IPS-20b (cell line): ENCODE results near the gene USP51.
"Not testable (repeated sequence)": the region's sequence is repeated elsewhere in the genome, so short reads cannot be mapped to it uniquely, and the experiment has no call there.

ENCODE experiments used
- H3K27ac ChIP-seq: one replicate; pipeline ENCODE4 v1.5.1; 2013; ENCODE audit warnings: low read length
- H3K27me3 ChIP-seq: 2 replicates; pipeline ENCODE4 v1.6.1; 2013; ENCODE audit warnings: mild to moderate bottlenecking, low read length, inconsistent platforms; ENCODE audit not compliant: insufficient read depth
- H3K36me3 ChIP-seq: 2 replicates; pipeline ENCODE4 v1.6.1; 2013; ENCODE audit warnings: low read depth, mild to moderate bottlenecking, inconsistent platforms, low read length, moderate library complexity; ENCODE audit not compliant: insufficient read depth
- H3K4me1 ChIP-seq: 2 replicates; pipeline ENCODE4 v1.6.1; 2013; ENCODE audit warnings: mild to moderate bottlenecking, control low read depth, inconsistent platforms, low read length, moderate library complexity; ENCODE audit not compliant: insufficient read depth
- H3K4me3 ChIP-seq: 2 replicates; pipeline ENCODE4 v1.5.1; 2013; ENCODE audit warnings: mild to moderate bottlenecking, low read length, inconsistent platforms
- H3K9ac ChIP-seq: 2 replicates; pipeline ENCODE4 v1.6.1; 2013; ENCODE audit warnings: low read depth, mild to moderate bottlenecking, inconsistent platforms, low read length, moderate library complexity
- H3K9me3 ChIP-seq: 2 replicates; pipeline ENCODE4 v1.6.1; 2013; ENCODE audit warnings: mild to moderate bottlenecking, low read depth, low read length, inconsistent platforms; ENCODE audit not compliant: insufficient read depth

Gene USP51

DNA sequence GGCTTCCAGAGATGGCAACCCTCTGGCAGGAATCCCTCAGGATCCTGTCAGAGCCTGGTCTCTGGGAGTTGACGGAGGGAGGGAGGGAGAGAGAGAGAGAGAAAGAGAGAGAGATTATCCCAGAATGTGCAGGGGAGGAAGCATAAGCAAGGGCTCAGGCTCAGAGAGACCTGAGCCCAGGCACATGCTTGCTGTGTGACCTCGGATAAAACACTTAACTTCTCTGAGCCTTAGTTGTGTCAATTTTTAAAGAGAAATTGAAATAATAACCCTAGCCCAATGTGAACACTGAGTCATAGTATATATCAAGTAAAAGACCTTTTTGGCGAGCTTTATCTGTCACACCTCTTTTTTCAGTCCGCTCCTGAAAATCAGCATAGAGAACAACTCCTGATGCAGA lies 473 bp upstream of the USP51 start:
- Histone ChIP-seq H3K9me3 (no peaks in the 10 kb centered on the region), H3K27ac (no peak overlapping the region), H3K27me3 (no peaks in the 10 kb centered on the region), H3K4me3 (peak overlapping the region; percentile 94), H3K4me1 (peaks cover 7% of the 10 kb centered on the region; the same call in 1 of the 2 replicates), H3K9ac (peak overlapping the region; percentile 88), H3K36me3 (peaks cover 17% of the 10 kb centered on the region)

DNA sequence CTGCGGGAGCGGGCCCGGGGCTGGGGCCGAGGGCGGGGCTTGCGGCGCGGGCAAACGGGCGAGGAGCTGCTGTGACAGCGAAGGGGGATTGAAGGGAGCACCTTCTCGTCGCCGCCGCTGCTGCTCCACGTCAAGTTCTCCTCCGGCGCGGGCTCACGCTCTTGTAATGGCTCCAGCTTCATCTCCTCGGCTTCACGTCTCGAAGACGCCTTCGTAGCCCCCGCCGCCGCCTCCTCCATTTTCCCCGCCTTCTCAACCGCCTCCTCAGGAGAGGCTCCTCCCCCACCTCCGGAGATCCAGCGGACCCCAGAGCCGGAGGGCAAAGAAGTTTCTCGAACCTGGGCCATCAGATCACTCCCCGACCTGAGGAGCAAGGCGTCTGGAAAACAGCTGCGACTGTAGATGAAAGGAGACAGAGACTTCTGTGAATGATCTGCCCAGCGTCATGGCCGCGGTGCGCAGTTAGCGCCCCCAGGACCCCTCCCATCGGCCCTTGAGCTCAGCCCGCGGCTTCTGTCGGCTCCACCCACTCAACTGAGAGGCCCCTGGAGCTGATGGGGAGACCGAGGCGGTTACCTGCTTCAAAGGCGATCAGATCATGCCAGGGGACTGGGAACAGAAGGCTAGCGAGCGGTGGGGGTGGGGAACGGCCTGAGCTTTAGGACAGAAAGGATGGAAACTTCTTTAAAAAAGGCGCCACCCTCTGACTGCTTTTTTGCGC lies 895 bp downstream of the USP51 start:
- H3K27ac ChIP-seq = peak overlapping the region; percentile 36
- peak overlapping the region; percentile 88; the same call in 1 of the 2 replicates for H3K9ac ChIP-seq
- peaks cover 17% of the 10 kb centered on the region for H3K36me3 ChIP-seq
- no peaks in the 10 kb centered on the region for H3K27me3 ChIP-seq
- H3K4me1 ChIP-seq = peaks cover 7% of the 10 kb centered on the region; the same call in 1 of the 2 replicates
- H3K4me3 ChIP-seq = peak overlapping the region; percentile 94
- no peaks in the 10 kb centered on the region for H3K9me3 ChIP-seq

DNA sequence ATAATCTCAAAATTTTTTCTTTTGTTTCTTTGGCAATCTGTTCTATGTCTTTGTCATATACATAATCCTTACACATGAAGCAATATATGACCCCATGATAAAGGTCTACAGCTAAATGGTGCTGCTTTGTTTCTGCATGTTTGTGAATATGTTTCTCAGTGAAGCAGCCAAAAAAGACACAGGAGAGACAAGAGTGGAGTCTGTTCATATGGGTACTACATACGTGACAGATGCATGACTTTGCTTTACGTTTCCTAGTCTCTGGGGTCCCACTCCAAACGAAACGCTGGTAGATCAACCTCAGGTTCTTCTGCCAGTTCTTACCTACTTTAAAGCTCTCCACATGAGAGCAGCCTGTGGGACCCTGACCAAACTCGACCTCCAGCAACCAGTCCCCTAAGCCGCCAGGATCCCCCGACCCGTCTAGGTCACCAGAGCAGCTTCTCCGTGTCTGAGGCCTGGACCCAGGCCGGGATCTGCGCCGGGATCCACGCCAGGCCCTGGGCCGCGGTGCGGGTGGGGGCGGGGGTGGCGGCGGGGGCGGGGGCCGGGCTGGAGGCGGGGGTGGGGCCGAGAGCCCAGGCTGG lies 1.5 kb downstream of the USP51 start:
- H3K4me3 ChIP-seq = peak overlapping the region; percentile 94
- no peaks in the 10 kb centered on the region for H3K27me3 ChIP-seq
- H3K9ac ChIP-seq = peak overlapping the region; percentile 60; the same call in 1 of the 2 replicates
- H3K27ac ChIP-seq = no peak overlapping the region
- H3K36me3 ChIP-seq = peaks cover 17% of the 10 kb centered on the region
- peaks cover 7% of the 10 kb centered on the region; the same call in 1 of the 2 replicates for H3K4me1 ChIP-seq
- no peaks in the 10 kb centered on the region for H3K9me3 ChIP-seq

- Histone ChIP-seq H3K4me1 (peaks cover 7% of the 10 kb centered on the region; the same call in 1 of the 2 replicates), H3K27ac (no peak overlapping the region), H3K9ac (no peak overlapping the region), H3K27me3 (no peaks in the 10 kb centered on the region), H3K9me3 (no peaks in the 10 kb centered on the region), H3K36me3 (peaks cover 17% of the 10 kb centered on the region), H3K4me3 (no peak overlapping the region)
Measured at GRCh38 chrX:55487143-55487542, 2.5 kb downstream of the USP51 start.

DNA sequence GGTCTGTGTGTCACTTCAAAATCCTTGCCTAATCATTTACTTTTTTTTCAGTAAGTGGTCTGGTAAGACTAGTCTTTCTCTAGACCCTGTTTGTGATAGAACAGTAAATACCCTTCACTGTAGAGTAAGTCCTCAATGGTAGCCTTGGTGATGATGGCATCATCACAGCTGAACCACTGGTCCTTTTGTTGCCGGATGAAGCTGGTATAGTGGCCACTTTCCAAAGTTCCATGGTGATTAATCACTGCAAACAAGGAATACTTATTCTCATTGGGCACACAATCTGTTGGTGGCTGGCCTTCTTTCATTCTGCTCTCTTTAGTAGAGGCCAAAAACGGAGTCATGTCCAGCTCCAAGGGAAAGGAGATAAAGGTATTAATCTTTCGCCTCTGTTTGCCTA lies 2.9 kb downstream of the USP51 start:
- Histone ChIP-seq H3K36me3 (peaks cover 17% of the 10 kb centered on the region), H3K9ac (no peak overlapping the region), H3K4me3 (no peak overlapping the region), H3K4me1 (peaks cover 7% of the 10 kb centered on the region; the same call in 1 of the 2 replicates), H3K27ac (no peak overlapping the region), H3K27me3 (no peaks in the 10 kb centered on the region), H3K9me3 (no peaks in the 10 kb centered on the region)

DNA sequence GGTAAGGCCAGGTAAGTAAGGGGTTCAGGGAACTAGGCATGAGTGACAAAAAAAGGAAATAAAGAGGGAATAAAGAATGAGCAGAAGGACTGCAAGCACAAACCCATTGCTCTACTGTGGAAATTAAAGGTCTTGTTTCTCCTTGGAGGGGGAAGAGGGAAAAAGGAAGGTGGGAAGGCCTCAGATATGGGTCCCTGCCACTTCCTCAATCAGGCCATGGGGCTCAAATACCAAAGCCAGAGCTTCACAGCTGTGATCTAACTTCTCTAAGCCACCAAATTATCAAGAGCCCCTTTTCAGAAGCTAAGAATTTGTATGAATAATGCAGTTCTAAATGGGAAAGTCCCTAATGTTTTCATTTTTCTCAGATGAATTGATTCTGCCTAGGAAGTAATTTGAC lies 4.7 kb downstream of the USP51 start:
- H3K4me1 ChIP-seq = no peaks in the 10 kb centered on the region
- H3K36me3 ChIP-seq = peaks cover 17% of the 10 kb centered on the region
- H3K27me3 ChIP-seq = no peaks in the 10 kb centered on the region
- no peak overlapping the region for H3K27ac ChIP-seq
- H3K9me3 ChIP-seq = no peaks in the 10 kb centered on the region
- no peak overlapping the region for H3K4me3 ChIP-seq
- H3K9ac ChIP-seq = no peak overlapping the region

DNA sequence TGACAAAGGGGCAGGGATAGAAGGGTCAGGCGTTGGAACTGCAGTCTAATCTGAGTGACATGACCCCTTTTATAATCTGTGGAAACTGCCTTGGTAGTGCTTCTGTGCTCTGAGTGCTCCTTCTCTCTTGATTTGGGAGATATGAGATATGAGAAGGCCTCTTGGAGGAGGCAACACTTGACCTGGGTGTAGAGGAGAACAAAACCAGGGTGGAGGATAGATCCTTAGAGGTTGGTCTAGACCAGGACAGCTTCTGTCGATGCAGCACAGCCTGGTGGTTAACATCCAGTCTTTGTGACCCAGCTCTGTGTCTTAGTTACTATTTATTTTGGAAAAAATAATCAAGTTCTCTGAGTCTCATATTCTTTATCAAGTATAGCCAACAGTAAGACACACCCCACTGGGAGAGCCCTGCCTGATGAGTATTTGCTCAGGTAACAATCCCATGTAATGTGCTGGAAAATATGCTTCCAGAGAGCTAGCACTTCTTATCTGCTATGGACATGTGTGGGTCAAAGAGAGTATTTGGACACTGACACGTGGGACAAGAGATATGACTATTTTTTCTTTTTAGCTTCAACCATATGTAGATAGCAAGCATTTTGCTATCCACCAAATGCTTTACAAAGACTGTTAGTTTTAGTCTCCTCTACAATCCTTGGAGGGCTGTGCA lies 9.1 kb downstream of the USP51 start:
- Histone ChIP-seq H3K36me3 (no peaks in the 10 kb centered on the region), H3K4me3 (no peak overlapping the region), H3K9ac (no peak overlapping the region), H3K27ac (no peak overlapping the region), H3K9me3 (no peaks in the 10 kb centered on the region), H3K4me1 (no peaks in the 10 kb centered on the region), H3K27me3 (no peaks in the 10 kb centered on the region)

DNA sequence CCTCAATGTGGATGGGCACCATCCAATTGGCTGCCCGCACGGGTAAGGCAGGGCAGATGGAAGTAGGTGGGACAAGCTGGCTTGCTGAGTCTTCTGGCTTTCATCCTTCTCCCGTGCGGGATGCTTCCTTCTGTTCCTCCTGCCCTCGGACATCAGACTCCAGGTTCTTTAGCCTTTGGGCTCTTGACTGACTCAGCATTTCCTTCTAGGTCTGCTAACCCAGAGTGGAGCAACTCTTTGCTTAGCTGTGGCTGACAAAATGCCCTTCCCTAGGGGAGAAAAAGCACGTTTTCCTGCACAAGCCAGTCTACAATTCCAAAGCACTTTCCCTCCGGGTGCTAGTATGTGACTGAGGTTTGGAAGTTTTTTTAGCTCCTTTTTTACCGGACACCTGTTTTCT lies 9.7 kb downstream of the USP51 start:
- H3K9ac ChIP-seq, H3K4me1 ChIP-seq, H3K27me3 ChIP-seq, H3K4me3 ChIP-seq, H3K9me3 ChIP-seq, H3K27ac ChIP-seq, H3K36me3 ChIP-seq: not testable (repeated sequence)

GRCh38 chrX:55465791-55466190 lies 23.9 kb downstream of the USP51 start:
- H3K27ac ChIP-seq, H3K36me3 ChIP-seq, H3K27me3 ChIP-seq, H3K4me1 ChIP-seq, H3K9me3 ChIP-seq, H3K4me3 ChIP-seq, H3K9ac ChIP-seq: not testable (repeated sequence)

- not testable (repeated sequence) for H3K27ac ChIP-seq, H3K9ac ChIP-seq, H3K9me3 ChIP-seq, H3K4me1 ChIP-seq, H3K4me3 ChIP-seq, H3K36me3 ChIP-seq, H3K27me3 ChIP-seq
Measured at GRCh38 chrX:55465108-55465507, 24.5 kb downstream of the USP51 start.

DNA sequence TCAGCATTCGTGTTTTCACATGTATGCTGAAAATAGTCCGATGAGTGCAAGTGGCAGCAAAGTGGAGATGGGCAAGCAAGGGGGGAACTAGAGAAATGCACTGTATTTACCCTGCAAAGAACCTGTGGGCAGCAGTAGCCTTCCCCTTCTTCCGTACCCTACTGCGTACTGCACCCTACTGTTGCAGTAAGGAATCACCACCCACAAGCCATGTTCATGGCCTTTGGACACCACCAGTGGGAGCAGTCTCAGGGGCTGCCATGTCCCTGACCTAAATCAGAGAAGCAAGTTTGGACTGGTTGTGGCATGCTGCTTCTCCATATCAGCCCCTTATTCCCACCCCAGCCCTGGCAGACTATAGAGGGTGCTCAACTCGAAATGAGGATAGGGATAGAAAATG lies 25.6 kb downstream of the USP51 start:
- H3K4me3 ChIP-seq, H3K27me3 ChIP-seq, H3K4me1 ChIP-seq, H3K9ac ChIP-seq, H3K9me3 ChIP-seq, H3K36me3 ChIP-seq, H3K27ac ChIP-seq: not testable (repeated sequence)

DNA sequence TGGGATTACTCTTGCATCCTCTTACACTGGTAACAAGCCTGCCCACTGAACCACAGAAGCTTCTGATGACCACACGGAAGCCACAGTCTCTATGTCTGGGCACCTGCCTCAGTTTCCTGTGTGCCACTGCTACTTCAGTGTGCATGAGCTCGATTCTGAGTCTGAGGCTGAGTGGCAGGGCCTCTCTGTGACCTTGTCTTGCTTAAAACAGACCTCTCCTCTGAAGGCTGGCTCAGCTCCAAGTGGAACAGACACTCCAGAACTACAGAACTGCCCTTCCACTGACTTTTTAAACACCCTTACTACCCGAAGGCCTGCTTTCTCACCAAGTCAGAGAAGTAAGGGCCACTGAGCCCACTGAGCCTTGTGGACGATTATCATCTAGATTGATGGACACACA lies 29.7 kb downstream of the USP51 start:
- H3K36me3 ChIP-seq, H3K9me3 ChIP-seq, H3K4me3 ChIP-seq, H3K27ac ChIP-seq, H3K9ac ChIP-seq, H3K4me1 ChIP-seq, H3K27me3 ChIP-seq: not testable (repeated sequence)
